A673 (cell line): ENCODE measurements around the gene LIN9. TPM values are rescaled to one million over a fixed set of nuclear protein-coding genes. Genes with fewer than 3 reads are reported as not detected.

Experiments used
- BruUV-seq: library from RNA; stranded (reverse); fragments of 400-500 nt; replicated peaks from 2 replicates; lab custom pipeline; 2021; lab: Mats Ljungman, UMichigan
- CTCF ChIA-PET: fragments of 300-600 bp; sonication (Branson Sonifier 250); formaldehyde crosslinking; loops from one replicate; lab custom pipeline; 2022; ENCODE audit warnings: antibody characterized with exemption; lab: Charles Lee
- POLR2A ChIA-PET: fragments of 300-600 bp; sonication (Branson Sonifier 250); formaldehyde crosslinking; loops from one replicate; lab custom pipeline; 2022; ENCODE audit warnings: antibody characterized with exemption; ENCODE audit not compliant: low non-redundant PET; lab: Charles Lee
- DNase-seq: peaks from one replicate; pipeline ENCODE4 v3.0.0-alpha.2; 2015; ENCODE audit warnings: low spot score
- H3K27ac ChIP-seq: fragments of 200-600 bp; sonication (generic); 2 replicates; pipeline ENCODE4 v1.5.1; 2016; ENCODE audit warnings: mixed run types, low read depth, mild to moderate bottlenecking, mixed read lengths, antibody characterized with exemption, low read length; ENCODE audit not compliant: poor library complexity, severe bottlenecking
- H3K27me3 ChIP-seq: fragments of 200-600 bp; sonication (generic); replicated peaks from 2 replicates; pipeline ENCODE4 v1.6.1; 2017; ENCODE audit warnings: mixed run types, low read depth, mild to moderate bottlenecking, mixed read lengths, antibody characterized with exemption, low read length; ENCODE audit not compliant: insufficient read depth, poor library complexity
- H3K36me3 ChIP-seq: fragments of 200-600 bp; sonication (generic); 2 replicates; pipeline ENCODE4 v1.6.1; 2016; ENCODE audit warnings: mixed run types, mild to moderate bottlenecking, mixed read lengths, antibody characterized with exemption, low read length; ENCODE audit not compliant: insufficient read depth, poor library complexity, severe bottlenecking
- H3K4me1 ChIP-seq: fragments of 200-600 bp; sonication (generic); 2 replicates; pipeline ENCODE4 v1.6.1; 2017; ENCODE audit warnings: mixed run types, mild to moderate bottlenecking, mixed read lengths, antibody characterized with exemption, low read length; ENCODE audit not compliant: insufficient read depth, poor library complexity, severe bottlenecking
- H3K4me3 ChIP-seq: fragments of 200-600 bp; sonication (generic); 2 replicates; pipeline ENCODE4 v1.5.1; 2016; ENCODE audit warnings: low read depth, mixed run types, mild to moderate bottlenecking, mixed read lengths, low read length; ENCODE audit not compliant: poor library complexity, severe bottlenecking
- H3K9me3 ChIP-seq: fragments of 200-600 bp; sonication (generic); 2 replicates; pipeline ENCODE4 v1.6.1; 2016; ENCODE audit warnings: mixed run types, low read depth, mild to moderate bottlenecking, mixed read lengths, antibody characterized with exemption, low read length; ENCODE audit not compliant: poor library complexity, severe bottlenecking
- EZH2 ChIP-seq: fragments of 200-600 bp; sonication (generic); IDR thresholded peaks from 2 replicates; pipeline ENCODE4 v1.6.1; 2017; ENCODE audit warnings: borderline replicate concordance, low read depth, mild to moderate bottlenecking, mixed read lengths, antibody characterized with exemption, low read length; ENCODE audit not compliant: poor library complexity, severe bottlenecking
- intact Hi-C: fragments of 100-400 bp; cut with micrococcal nuclease; formaldehyde crosslinking; loops from one replicate; pipeline ENCODE4 v1.10.0; 2022; ENCODE audit not compliant: unreplicated experiment
- total RNA-seq: library from RNA; stranded (reverse); gene quantifications from 2 replicates; pipeline ENCODE4 v1.2.3, GENCODE V29; 2021
- TF ChIP-seq, protein P1 (sequence below): fragments of 300-800, 200-600 bp; sonication (generic); conservative IDR thresholded peaks from 2 replicates; pipeline ENCODE4 v1.5.1; 2017; ENCODE audit warnings: low read depth, mild to moderate bottlenecking, antibody characterized with exemption, low read length, moderate library complexity, mixed read lengths

LIN9 gene
- total RNA-seq, 1 experiment from 2014 or later, result 20.7 TPM

DNA sequence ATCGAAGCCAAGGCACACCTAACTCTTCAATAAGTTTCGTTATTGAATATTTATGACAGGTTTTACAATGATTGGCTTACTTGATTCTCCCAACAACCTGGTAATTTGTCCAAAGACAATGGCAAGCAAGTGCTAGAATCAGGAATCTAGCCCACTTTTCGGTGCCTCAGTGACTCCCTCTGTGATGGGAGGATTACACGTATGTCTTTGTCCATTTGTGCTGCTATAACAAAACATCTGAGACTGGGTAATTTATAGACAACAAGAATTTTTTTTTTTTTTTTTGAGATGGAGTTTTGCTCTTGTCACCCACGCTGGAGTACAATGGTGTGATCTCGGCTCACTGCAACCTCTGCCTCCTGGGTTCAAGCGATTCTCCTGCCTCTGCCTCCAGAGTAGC, 2.4 kb upstream of the LIN9 start:
- ChIA-PET CTCF (no interaction called here), POLR2A (no interaction called here)
- Histone ChIP-seq H3K4me1 (peaks cover 12% of the 10 kb centered on the region), H3K9me3 (no peaks in the 10 kb centered on the region), H3K27ac (no peak overlapping the region), H3K27me3 (no peaks in the 10 kb centered on the region), H3K36me3 (no peaks in the 10 kb centered on the region), H3K4me3 (no peak overlapping the region)
- no peak for DNase-seq
- BruUV-seq, result no TSS peak
- TF ChIP-seq EZH2, result no peak
- TF ChIP-seq, protein P1, sequence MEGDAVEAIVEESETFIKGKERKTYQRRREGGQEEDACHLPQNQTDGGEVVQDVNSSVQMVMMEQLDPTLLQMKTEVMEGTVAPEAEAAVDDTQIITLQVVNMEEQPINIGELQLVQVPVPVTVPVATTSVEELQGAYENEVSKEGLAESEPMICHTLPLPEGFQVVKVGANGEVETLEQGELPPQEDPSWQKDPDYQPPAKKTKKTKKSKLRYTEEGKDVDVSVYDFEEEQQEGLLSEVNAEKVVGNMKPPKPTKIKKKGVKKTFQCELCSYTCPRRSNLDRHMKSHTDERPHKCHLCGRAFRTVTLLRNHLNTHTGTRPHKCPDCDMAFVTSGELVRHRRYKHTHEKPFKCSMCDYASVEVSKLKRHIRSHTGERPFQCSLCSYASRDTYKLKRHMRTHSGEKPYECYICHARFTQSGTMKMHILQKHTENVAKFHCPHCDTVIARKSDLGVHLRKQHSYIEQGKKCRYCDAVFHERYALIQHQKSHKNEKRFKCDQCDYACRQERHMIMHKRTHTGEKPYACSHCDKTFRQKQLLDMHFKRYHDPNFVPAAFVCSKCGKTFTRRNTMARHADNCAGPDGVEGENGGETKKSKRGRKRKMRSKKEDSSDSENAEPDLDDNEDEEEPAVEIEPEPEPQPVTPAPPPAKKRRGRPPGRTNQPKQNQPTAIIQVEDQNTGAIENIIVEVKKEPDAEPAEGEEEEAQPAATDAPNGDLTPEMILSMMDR, result no peak
- intact Hi-C loops, result no loop called here

DNA sequence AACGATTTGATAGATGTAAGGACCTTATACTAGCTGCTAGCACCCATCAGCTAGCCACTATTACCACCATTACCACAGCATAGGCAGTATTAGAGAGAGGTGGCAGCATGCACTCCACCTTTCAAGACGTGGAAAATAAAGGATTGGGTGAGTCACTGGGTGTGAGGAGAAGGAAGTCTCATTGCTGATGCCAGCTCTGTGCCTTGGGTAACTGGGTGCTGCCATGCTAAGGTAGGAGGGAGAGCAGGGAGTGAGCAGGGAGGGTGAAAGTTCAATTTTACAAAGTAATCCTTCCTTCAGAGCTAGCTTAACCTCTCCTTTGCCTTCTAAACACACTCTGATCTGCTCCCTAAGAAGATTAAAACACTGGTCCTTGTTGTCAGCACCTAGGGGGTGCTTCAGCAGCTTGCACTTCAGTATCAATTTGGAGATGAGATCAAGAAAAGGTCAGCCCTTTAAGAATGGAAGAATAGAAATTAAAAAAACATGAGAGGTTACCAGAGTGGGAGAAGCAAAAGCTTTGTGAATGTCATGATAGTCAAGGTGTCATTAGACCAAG, 1.8 kb upstream of the LIN9 start:
- TF ChIP-seq, protein P1, result no peak
- no peak for TF ChIP-seq EZH2
- Histone ChIP-seq H3K4me1 (peaks cover 12% of the 10 kb centered on the region), H3K36me3 (no peaks in the 10 kb centered on the region), H3K4me3 (no peak overlapping the region), H3K27me3 (no peaks in the 10 kb centered on the region), H3K9me3 (no peaks in the 10 kb centered on the region), H3K27ac (no peak overlapping the region)
- intact Hi-C loops, result no loop called here
- CTCF ChIA-PET, result no interaction called here
- DNase-seq, result no peak
- no TSS peak for BruUV-seq
- POLR2A ChIA-PET, result no interaction called here

DNA sequence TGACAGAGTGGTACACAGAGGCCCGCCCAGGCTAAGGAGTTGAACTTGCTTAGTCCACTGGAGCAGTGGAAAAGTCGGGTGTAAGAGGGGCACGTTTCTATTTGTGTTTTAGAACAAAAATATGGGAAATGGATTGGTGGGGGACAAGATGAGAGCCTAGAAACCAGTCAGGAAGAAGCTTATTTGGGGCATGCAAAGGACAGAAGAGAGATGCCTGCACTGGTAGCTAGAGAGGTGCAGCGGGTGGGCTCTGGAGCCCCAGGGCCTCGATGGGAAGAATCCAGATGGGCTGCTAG, 1.2 kb upstream of the LIN9 start:
- H3K27ac ChIP-seq, result peak overlapping the region; percentile 99
- no peaks in the 10 kb centered on the region for H3K9me3 ChIP-seq
- no peaks in the 10 kb centered on the region for H3K36me3 ChIP-seq
- POLR2A ChIA-PET, result no interaction called here
- CTCF ChIA-PET, result no interaction called here
- BruUV-seq, result no TSS peak
- TF ChIP-seq EZH2, result no peak
- TF ChIP-seq, protein P1, result no peak
- no peaks in the 10 kb centered on the region for H3K27me3 ChIP-seq
- peak overlapping the region; percentile 99 for H3K4me3 ChIP-seq
- peaks cover 15% of the 10 kb centered on the region for H3K4me1 ChIP-seq
- intact Hi-C loops, result no loop called here
- DNase-seq, result no peak
